SH-SY5Y (cell line): Measurements from ENCODE around the gene ITSN1.

Source experiments
- GATA2 ChIP-seq: IDR thresholded peaks from 2 replicates; pipeline ENCODE4 v1.6.1; 2011; ENCODE audit warnings: mild to moderate bottlenecking, low read depth, low read length
- GATA3 ChIP-seq: IDR thresholded peaks from 2 replicates; pipeline ENCODE4 v1.6.1; 2011; ENCODE audit warnings: low read depth, mild to moderate bottlenecking, low read length, moderate library complexity

DNA sequence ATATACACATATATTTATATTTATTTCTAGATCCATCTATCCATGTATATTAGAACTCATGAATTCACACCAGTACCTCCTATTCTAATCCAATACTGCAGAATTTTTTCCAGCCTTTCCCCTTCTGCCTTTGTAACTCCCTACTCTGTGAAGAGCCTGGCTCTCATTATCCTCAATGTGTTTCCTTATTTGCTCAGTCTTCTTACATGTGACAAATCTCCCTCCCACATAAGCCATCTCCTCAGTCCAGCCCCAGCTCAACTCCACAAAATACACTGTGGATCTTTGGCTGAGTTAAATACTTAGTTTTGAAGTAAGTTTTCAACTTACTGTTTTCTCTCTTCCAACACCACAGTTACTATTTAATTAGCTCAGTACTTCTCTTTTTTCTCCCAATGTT, 227.6 kb downstream of the ITSN1 start:
- TF ChIP-seq GATA2 (no peak), GATA3 (no peak)
